Hepatocyte (in vitro differentiated cells): ENCODE results near the gene FCRL6.

Source experiments
- EZH2 ChIP-seq: fragments of 200-600 bp; sonication (generic); IDR thresholded peaks from 2 replicates; pipeline ENCODE4 v1.6.1; 2016; ENCODE audit warnings: antibody characterized with exemption, mild to moderate bottlenecking, borderline replicate concordance
- TF ChIP-seq, protein P1 (sequence below): fragments of 200-600 bp; sonication (generic); IDR thresholded peaks from 2 replicates; pipeline ENCODE4 v1.5.1; 2016; ENCODE audit warnings: antibody characterized with exemption, mild to moderate bottlenecking; ENCODE audit not compliant: poor library complexity

DNA sequence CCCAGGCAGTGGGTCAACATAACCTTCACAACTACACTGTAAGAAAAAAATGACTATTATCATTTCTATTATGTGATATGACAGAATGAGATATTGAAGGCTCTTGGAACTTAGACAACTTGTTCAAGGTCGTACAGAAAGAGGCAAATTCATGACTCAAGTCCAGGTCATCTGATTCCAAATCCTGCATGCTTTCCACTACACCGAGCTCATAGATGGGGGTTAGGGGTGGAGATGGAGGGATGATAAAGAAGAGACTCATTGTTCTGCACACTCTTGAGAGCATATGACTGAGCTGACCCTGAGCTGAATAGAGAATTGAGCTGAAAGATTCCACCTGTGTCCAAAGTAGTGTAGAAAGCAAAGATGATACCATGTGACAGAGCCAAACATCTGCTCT is 2.8 kb downstream of the FCRL6 start:
- no peak for TF ChIP-seq EZH2
- TF ChIP-seq, protein P1, sequence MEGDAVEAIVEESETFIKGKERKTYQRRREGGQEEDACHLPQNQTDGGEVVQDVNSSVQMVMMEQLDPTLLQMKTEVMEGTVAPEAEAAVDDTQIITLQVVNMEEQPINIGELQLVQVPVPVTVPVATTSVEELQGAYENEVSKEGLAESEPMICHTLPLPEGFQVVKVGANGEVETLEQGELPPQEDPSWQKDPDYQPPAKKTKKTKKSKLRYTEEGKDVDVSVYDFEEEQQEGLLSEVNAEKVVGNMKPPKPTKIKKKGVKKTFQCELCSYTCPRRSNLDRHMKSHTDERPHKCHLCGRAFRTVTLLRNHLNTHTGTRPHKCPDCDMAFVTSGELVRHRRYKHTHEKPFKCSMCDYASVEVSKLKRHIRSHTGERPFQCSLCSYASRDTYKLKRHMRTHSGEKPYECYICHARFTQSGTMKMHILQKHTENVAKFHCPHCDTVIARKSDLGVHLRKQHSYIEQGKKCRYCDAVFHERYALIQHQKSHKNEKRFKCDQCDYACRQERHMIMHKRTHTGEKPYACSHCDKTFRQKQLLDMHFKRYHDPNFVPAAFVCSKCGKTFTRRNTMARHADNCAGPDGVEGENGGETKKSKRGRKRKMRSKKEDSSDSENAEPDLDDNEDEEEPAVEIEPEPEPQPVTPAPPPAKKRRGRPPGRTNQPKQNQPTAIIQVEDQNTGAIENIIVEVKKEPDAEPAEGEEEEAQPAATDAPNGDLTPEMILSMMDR: no peak
